ENCODE measurements around the gene MELTF.
"Not testable (repeated sequence)": the region's sequence is repeated elsewhere in the genome, so short reads cannot be mapped to it uniquely, and the experiment has no call there.

GRCh38 chr3:197051637-197052036 is 22.0 kb upstream of the MELTF start:
- not testable (repeated sequence) for TF ChIP-seq SATB2 (CRISPR knock-in tag; IDR thresholded peaks at IDR 0.05); ARID3A (IDR thresholded peaks at IDR 0.05; ENCODE audit: low read depth, low read length); ZNF766 (CRISPR knock-in tag; IDR thresholded peaks at IDR 0.05; ENCODE audit: borderline replicate concordance); CTCF (CRISPR knock-in tag; IDR thresholded peaks at IDR 0.05); CREB1 (IDR thresholded peaks at IDR 0.05); CREB1 (CRISPR knock-in tag; IDR thresholded peaks at IDR 0.05); IKZF5 (CRISPR knock-in tag; IDR thresholded peaks at IDR 0.05); ZNF616 (CRISPR knock-in tag; IDR thresholded peaks at IDR 0.05; ENCODE audit: low read depth); PATZ1 (CRISPR knock-in tag; IDR thresholded peaks at IDR 0.05); HMG20A (CRISPR knock-in tag; IDR thresholded peaks at IDR 0.05; ENCODE audit: borderline replicate concordance); FOXA1 (IDR thresholded peaks at IDR 0.05); FOXA1 (CRISPR knock-in tag; IDR thresholded peaks at IDR 0.05); ZNF468 (CRISPR knock-in tag; IDR thresholded peaks at IDR 0.05); ARNT (IDR thresholded peaks at IDR 0.05); ZNF780A (CRISPR knock-in tag; IDR thresholded peaks at IDR 0.05); KIAA2018 (CRISPR knock-in tag; IDR thresholded peaks at IDR 0.05; ENCODE audit: borderline replicate concordance)

All from HepG2 (cell line).